Mesothelial cell of epicardium (in vitro differentiated cells): ENCODE data around the gene HTR3C. TPM values are rescaled to one million over a fixed set of nuclear protein-coding genes. Genes with fewer than 3 reads are reported as not detected.
"Not testable (repeated sequence)": the region's sequence is repeated elsewhere in the genome, so short reads cannot be mapped to it uniquely, and the experiment has no call there.

Experiments
- DNase-seq, 2 experiments: peaks; one replicate each; pipeline ENCODE4 v3.0.0; 2021; ENCODE audit warnings: low spot score in 2 of 2; ENCODE audit not compliant: unreplicated experiment in 2 of 2
- H3K27ac Mint-ChIP-seq: 2 replicates; pipeline ENCODE4 v1.8.0; 2021; ENCODE audit warnings: mixed read lengths
- H3K27me3 Mint-ChIP-seq: 2 replicates; pipeline ENCODE4 v1.8.0; 2021; ENCODE audit warnings: low read depth, mixed read lengths
- H3K36me3 Mint-ChIP-seq: 2 replicates; pipeline ENCODE4 v1.8.0; 2021; ENCODE audit warnings: mixed read lengths
- H3K4me1 Mint-ChIP-seq: 2 replicates; pipeline ENCODE4 v1.8.0; 2021; ENCODE audit warnings: mixed read lengths
- H3K4me3 Mint-ChIP-seq: 2 replicates; pipeline ENCODE4 v1.8.0; 2021; ENCODE audit warnings: mild to moderate bottlenecking, moderate library complexity, mixed read lengths
- H3K9me3 Mint-ChIP-seq: 2 replicates; pipeline ENCODE4 v1.8.0; 2021; ENCODE audit warnings: mixed read lengths
- total RNA-seq: library from RNA; stranded (reverse); gene quantifications from 3 replicates; pipeline ENCODE4 v1.2.1, GENCODE V29; 2021
- TF ChIP-seq, protein P1 (sequence below): fragments of 200-600 bp; sonication (generic); IDR thresholded peaks from one replicate; pipeline ENCODE4 v1.5.0; 2021; ENCODE audit warnings: antibody characterized with exemption; ENCODE audit not compliant: unreplicated experiment

Gene HTR3C, protein sequence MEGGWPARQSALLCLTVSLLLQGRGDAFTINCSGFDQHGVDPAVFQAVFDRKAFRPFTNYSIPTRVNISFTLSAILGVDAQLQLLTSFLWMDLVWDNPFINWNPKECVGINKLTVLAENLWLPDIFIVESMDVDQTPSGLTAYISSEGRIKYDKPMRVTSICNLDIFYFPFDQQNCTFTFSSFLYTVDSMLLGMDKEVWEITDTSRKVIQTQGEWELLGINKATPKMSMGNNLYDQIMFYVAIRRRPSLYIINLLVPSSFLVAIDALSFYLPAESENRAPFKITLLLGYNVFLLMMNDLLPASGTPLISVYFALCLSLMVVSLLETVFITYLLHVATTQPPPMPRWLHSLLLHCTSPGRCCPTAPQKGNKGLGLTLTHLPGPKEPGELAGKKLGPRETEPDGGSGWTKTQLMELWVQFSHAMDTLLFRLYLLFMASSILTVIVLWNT
- total RNA-seq = not detected in 3 replicates

DNA sequence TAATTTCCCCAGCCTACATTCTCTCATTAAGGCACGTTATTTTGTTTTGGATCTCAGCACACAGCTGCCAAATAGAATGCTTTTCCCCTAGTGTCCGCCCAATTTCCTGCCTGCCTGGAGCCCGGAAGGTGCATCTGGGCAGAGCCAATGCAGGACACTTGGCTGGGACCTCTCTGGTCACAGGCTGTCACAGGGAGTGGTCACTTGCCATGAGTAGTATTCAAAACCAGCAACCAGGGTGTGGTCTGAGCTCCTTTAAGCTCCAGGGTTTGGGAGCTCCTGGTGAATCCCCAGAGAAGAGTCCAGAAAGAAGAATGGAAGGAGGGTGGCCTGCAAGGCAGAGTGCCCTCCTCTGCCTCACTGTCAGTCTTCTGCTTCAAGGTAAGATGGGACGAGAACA, at the start of gene HTR3C:
TSS of gene HTR3C (plus strand) at position 281 of the 400 bp plus-strand sequence. CDS start at position 315, 34 bp downstream.
- H3K36me3 Mint-ChIP-seq = no peaks in the 10 kb centered on the region

DNA sequence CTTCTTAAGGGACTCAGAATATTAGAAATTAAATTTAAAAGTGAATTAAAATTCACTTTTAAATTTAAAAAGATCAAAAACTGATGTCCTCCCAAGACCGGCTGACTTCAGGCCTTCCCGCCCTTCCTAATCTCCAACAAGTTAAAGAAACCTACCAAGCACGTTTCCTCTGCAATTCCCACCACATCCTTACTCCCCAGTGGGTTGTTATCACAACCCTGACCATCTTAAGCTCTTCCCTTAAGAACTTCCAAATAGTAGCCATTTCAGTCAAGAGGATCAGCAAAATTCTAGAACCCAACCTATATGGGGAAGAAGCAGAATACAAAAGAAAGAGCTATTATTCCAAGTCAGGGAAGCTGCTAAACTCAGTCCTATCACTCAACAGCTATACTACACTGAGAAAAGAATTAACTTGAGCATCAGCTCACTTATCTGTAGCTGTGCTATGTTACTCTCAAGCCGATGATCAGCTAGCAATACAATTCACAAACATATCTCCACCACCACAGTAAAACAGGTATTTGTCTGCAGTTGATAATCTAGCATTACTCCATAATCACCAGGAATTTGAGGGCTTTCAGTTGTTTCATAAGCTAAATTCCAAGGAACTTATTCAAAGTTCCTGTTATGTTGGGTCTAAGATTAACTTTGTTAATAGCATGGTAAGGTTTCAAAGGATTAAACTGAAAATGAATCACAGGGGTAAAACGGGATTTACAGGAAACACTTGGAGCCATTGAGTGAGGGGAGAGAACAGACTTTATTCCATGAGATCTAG, 49.5 kb upstream of the HTR3C start:
- no peak for DNase-seq
- no peaks in the 10 kb centered on the region for H3K9me3 Mint-ChIP-seq
- peaks cover 5% of the 10 kb centered on the region for H3K36me3 Mint-ChIP-seq
- H3K27me3 Mint-ChIP-seq = no peaks in the 10 kb centered on the region
- H3K4me1 Mint-ChIP-seq = peaks cover 26% of the 10 kb centered on the region
- no peak overlapping the region for H3K4me3 Mint-ChIP-seq
- peak overlapping the region; percentile 13 for H3K27ac Mint-ChIP-seq
- TF ChIP-seq, protein P1, sequence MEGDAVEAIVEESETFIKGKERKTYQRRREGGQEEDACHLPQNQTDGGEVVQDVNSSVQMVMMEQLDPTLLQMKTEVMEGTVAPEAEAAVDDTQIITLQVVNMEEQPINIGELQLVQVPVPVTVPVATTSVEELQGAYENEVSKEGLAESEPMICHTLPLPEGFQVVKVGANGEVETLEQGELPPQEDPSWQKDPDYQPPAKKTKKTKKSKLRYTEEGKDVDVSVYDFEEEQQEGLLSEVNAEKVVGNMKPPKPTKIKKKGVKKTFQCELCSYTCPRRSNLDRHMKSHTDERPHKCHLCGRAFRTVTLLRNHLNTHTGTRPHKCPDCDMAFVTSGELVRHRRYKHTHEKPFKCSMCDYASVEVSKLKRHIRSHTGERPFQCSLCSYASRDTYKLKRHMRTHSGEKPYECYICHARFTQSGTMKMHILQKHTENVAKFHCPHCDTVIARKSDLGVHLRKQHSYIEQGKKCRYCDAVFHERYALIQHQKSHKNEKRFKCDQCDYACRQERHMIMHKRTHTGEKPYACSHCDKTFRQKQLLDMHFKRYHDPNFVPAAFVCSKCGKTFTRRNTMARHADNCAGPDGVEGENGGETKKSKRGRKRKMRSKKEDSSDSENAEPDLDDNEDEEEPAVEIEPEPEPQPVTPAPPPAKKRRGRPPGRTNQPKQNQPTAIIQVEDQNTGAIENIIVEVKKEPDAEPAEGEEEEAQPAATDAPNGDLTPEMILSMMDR = no peak

More for the DNA sequence above, at the start of gene HTR3C:
- Mint-ChIP-seq H3K4me1 (no peaks in the 10 kb centered on the region), H3K4me3 (no peak within 1 kb of the TSS), H3K27ac (no peak within 1 kb of the TSS), H3K27me3 (peaks cover 45% of the 10 kb centered on the region), H3K9me3 (no peaks in the 10 kb centered on the region)
- DNase-seq = no peak
- TF ChIP-seq, protein P1 = no peak

DNA sequence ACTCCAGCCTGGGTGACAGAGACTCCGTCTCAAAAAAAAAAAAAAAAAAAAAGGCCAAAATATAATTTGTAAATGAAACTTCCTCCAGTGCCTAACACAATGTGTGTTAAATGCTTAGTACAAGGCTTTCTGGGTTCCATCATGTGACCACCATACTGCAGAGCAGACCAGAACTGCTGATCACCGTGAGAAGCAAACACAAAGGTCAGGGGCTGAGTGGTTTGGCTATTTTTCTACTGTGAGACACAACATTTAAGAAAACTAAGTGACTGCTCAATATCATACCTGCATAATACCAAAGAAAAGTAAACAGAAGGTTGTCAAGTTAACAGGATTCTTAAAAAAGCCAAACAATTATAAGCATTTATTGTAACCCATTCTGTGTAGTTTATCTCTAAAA, 48.4 kb upstream of the HTR3C start:
- peaks cover 24% of the 10 kb centered on the region for H3K4me1 Mint-ChIP-seq
- H3K9me3 Mint-ChIP-seq = no peaks in the 10 kb centered on the region
- H3K36me3 Mint-ChIP-seq = peaks cover 2% of the 10 kb centered on the region
- H3K27me3 Mint-ChIP-seq = no peaks in the 10 kb centered on the region
- TF ChIP-seq, protein P1 = no peak
- DNase-seq = no peak
- no peak overlapping the region for H3K27ac Mint-ChIP-seq
- H3K4me3 Mint-ChIP-seq = no peak overlapping the region

DNA sequence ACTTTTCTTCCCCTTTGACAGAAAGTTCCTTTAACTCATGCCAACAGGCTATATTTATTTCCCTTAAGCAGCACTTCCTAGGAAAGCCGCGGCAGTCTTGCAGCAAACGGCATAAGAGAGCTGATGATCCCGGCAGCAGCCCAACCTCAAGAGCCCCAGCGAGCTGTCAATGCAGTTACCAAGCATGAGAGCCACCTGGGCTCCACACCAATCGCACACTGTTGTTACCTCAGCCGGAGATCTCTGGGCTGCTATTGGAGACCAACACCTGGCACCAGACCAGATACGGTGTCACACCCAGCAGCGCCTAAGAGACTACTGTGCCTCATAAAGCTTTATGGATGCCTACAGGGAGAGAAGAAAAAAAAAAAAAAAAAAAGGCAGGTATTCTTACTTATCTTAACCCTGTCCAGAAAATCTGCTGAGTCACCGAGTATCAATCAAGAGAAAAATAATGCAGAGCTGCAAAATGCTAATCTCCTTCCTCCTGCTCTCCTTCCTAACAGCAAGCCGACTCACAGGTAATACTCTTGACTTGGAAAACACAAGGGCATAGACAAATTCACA, 46.8 kb upstream of the HTR3C start:
- Mint-ChIP-seq H3K27me3 (no peaks in the 10 kb centered on the region), H3K4me1 (peaks cover 24% of the 10 kb centered on the region), H3K4me3 (peak overlapping the region; percentile 41), H3K27ac (peak overlapping the region; percentile 90), H3K36me3 (peaks cover 12% of the 10 kb centered on the region), H3K9me3 (no peaks in the 10 kb centered on the region)
- TF ChIP-seq, protein P1 = no peak
- DNase-seq = peak; percentile 50 to 75

DNA sequence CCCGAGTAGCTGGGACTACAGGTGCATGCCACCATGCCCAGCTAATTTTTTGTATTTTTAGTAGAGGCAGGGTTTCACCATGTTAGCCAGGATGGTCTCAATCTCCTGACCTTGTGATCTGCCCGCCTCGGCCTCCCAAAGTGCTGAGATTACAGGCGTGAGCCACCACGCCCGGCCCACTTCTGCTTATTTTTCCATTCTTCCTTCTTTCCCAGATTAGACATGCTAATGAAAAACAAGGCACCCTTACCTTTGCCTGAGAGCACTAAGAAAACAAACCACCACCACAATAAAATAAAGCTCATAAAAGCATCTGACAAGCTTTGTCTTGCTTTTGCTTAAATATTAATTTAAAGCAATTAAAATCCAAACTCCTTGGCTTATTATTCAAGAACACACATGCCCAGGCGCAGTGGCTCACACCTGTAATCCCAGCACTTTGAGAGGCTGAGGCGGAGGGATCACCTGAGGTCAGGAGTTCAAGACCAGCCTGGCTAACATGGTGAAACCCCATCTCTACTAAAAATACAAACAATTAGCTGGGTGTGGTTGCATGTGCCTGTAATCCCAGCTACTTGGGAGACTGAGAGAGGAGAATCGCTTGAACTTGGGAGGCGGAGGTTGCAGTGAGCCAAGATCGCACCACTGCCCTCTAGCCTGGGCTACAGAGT, 45.6 kb upstream of the HTR3C start:
- H3K27me3 Mint-ChIP-seq, H3K4me3 Mint-ChIP-seq, H3K9me3 Mint-ChIP-seq, DNase-seq: not testable (repeated sequence)
- Mint-ChIP-seq H3K4me1 (peaks cover 24% of the 10 kb centered on the region), H3K36me3 (peaks cover 22% of the 10 kb centered on the region), H3K27ac (peak overlapping the region; percentile 79)
